Activated CD8-positive, alpha-beta T cell treated with anti-CD3 and anti-CD28 coated beads for 36 hours (primary cell): ENCODE data around the gene MBNL1. TPM values are rescaled to one million over a fixed set of nuclear protein-coding genes. Genes with fewer than 3 reads are reported as not detected.
A peak's percentile ranks its signal among the peaks of the same experiment; 100 is the strongest.

Experiments
- ATAC-seq: fragments of 200-7000 bp; cut with Tn5 transposase; one replicate; pipeline ENCODE4 v1.10.0; 2021; ENCODE audit warnings: mild to moderate bottlenecking, moderate library complexity
- CTCF ChIA-PET: fragments of 350-600 bp; sonication (Branson Sonifier 250); formaldehyde crosslinking; loops from one replicate; lab custom pipeline; 2021; ENCODE audit warnings: antibody characterized with exemption; lab: Charles Lee
- POLR2A ChIA-PET: fragments of 350-600 bp; sonication (Branson Sonifier 250); formaldehyde crosslinking; loops from one replicate; lab custom pipeline; 2021; ENCODE audit warnings: antibody characterized with exemption; lab: Charles Lee
- DNase-seq: peaks from one replicate; pipeline ENCODE4 v3.0.0-alpha.2; 2020
- H3K27ac Mint-ChIP-seq: one replicate; pipeline ENCODE4 v1.8.0; 2021; ENCODE audit warnings: mild to moderate bottlenecking, mixed read lengths
- H3K27me3 Mint-ChIP-seq: one replicate; pipeline ENCODE4 v1.8.0; 2021; ENCODE audit warnings: mixed read lengths
- H3K36me3 Mint-ChIP-seq: one replicate; pipeline ENCODE4 v1.8.0; 2021; ENCODE audit warnings: low read depth, mixed read lengths
- H3K4me1 Mint-ChIP-seq: one replicate; pipeline ENCODE4 v1.8.0; 2021; ENCODE audit warnings: low read depth, mixed read lengths
- H3K4me3 Mint-ChIP-seq: one replicate; pipeline ENCODE4 v1.8.0; 2021; ENCODE audit warnings: mild to moderate bottlenecking, moderate library complexity, mixed read lengths
- H3K9me3 Mint-ChIP-seq: one replicate; pipeline ENCODE4 v1.8.0; 2021; ENCODE audit warnings: mixed read lengths
- CTCF ChIP-seq: fragments of 200-600 bp; IDR thresholded peaks from one replicate; pipeline ENCODE4 v1.8.0; 2022; ENCODE audit warnings: antibody characterized with exemption, mild to moderate bottlenecking
- intact Hi-C: fragments of 100-400 bp; cut with micrococcal nuclease; formaldehyde crosslinking; loops from one replicate; pipeline ENCODE4 v1.10.0; 2022
- total RNA-seq, 2 experiments: library from RNA; stranded (reverse); gene quantifications; one replicate each; pipeline ENCODE4 v1.2.3, GENCODE V29; 2021

Gene MBNL1
- total RNA-seq, 2 experiments from 2014 or later = 341 to 360 TPM

- no peak for DNase-seq
- Mint-ChIP-seq H3K27ac (peak overlapping the region; percentile 70), H3K4me3 (no peak overlapping the region), H3K9me3 (peaks cover 2% of the 10 kb centered on the region), H3K27me3 (no peaks in the 10 kb centered on the region), H3K4me1 (peaks cover 72% of the 10 kb centered on the region), H3K36me3 (peaks cover 51% of the 10 kb centered on the region)
- POLR2A ChIA-PET = interaction anchor here (0.9 to 2.5 kb wide), 3 partner anchors 9 to 65 kb away, joined by 3 to 11 read pairs (median 4); partner anchors contain the start of gene MBNL1
- CTCF ChIA-PET = interaction anchor here (1.0 to 3.8 kb wide), 3 partner anchors 9 to 65 kb away, joined by 3 to 13 read pairs (median 3); no protein-coding TSS in a partner anchor
- ATAC-seq = no peak
- TF ChIP-seq CTCF = no peak
- intact Hi-C loops = no loop called here
Measured at GRCh38 chr3:152308475-152308844, 39.7 kb downstream of the MBNL1 start.

GRCh38 chr3:152309031-152309430 is 40.3 kb downstream of the MBNL1 start:
- no peak for DNase-seq
- POLR2A ChIA-PET = interaction anchor here (1.2 to 2.5 kb wide), 2 partner anchors 40 to 65 kb away, joined by 3 to 11 read pairs; partner anchors contain the start of gene MBNL1
- H3K27ac Mint-ChIP-seq = peak overlapping the region; percentile 70
- no peaks in the 10 kb centered on the region for H3K27me3 Mint-ChIP-seq
- no peak overlapping the region for H3K4me3 Mint-ChIP-seq
- peaks cover 50% of the 10 kb centered on the region for H3K36me3 Mint-ChIP-seq
- TF ChIP-seq CTCF = no peak
- intact Hi-C loops = no loop called here
- peaks cover 2% of the 10 kb centered on the region for H3K9me3 Mint-ChIP-seq
- no peak for ATAC-seq
- peaks cover 74% of the 10 kb centered on the region for H3K4me1 Mint-ChIP-seq
- CTCF ChIA-PET = interaction anchor here (1.0 to 3.8 kb wide), 7 partner anchors 9 to 139 kb away, joined by 3 to 13 read pairs (median 3); no protein-coding TSS in a partner anchor

GRCh38 chr3:152309535-152310307 is 41.0 kb downstream of the MBNL1 start:
- no peak for DNase-seq
- H3K27ac Mint-ChIP-seq = peak overlapping the region; percentile 70
- TF ChIP-seq CTCF = no peak
- intact Hi-C loops = no loop called here
- ATAC-seq = peak; percentile 93
- H3K27me3 Mint-ChIP-seq = no peaks in the 10 kb centered on the region
- POLR2A ChIA-PET = interaction anchor here (0.6 to 2.5 kb wide), 4 partner anchors 10 to 132 kb away, joined by 3 to 11 read pairs (median 3); partner anchors contain the start of gene MBNL1
- CTCF ChIA-PET = interaction anchor here (1.0 to 3.8 kb wide), 6 partner anchors 10 to 139 kb away, joined by 3 to 13 read pairs (median 3); no protein-coding TSS in a partner anchor
- no peak overlapping the region for H3K4me3 Mint-ChIP-seq
- peaks cover 54% of the 10 kb centered on the region for H3K36me3 Mint-ChIP-seq
- H3K9me3 Mint-ChIP-seq = peaks cover 2% of the 10 kb centered on the region
- H3K4me1 Mint-ChIP-seq = peaks cover 75% of the 10 kb centered on the region

GRCh38 chr3:152313430-152313829 is 44.7 kb downstream of the MBNL1 start:
- ChIA-PET POLR2A (interaction anchor here (0.6 to 0.7 kb wide), 2 partner anchors 28 to 1575 kb away, joined by 3 to 4 read pairs; no protein-coding TSS in a partner anchor), CTCF (interaction anchor here (1.1 to 2.7 kb wide), 3 partner anchors 11 to 14 kb away, joined by 4 to 5 read pairs (median 5); no protein-coding TSS in a partner anchor)
- H3K9me3 Mint-ChIP-seq = peaks cover 2% of the 10 kb centered on the region
- TF ChIP-seq CTCF = no peak
- ATAC-seq (no peak), DNase-seq (no peak)
- peaks cover 47% of the 10 kb centered on the region for H3K36me3 Mint-ChIP-seq
- no peaks in the 10 kb centered on the region for H3K27me3 Mint-ChIP-seq
- H3K4me3 Mint-ChIP-seq = no peak overlapping the region
- H3K27ac Mint-ChIP-seq = peak overlapping the region; percentile 64
- H3K4me1 Mint-ChIP-seq = peaks cover 74% of the 10 kb centered on the region
- intact Hi-C loops = no loop called here
